ENCODE results near the gene IMPACT.

The IMPACT gene

GRCh38 chr18:24421831-24422230, 4.6 kb upstream of the IMPACT start:
- DNase-seq (ENCODE audit: low spot score): no peak

DNA sequence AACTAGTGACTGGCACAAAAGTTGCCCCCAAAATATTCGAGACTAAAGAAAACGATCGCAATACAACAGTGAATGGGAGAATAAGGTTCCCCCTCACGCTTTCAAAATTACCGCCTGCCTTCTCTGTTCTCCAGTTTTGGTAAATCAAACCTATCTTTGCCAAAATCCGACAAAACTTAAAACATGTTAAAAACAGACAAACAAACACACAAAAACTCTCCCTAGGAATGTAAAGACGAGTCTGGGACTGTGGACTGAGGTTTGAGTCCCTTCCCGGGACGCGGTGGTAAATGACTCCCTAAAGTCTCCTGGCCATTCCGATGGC, 435 bp upstream of the IMPACT start:
- no peak for DNase-seq (ENCODE audit: low spot score)

- DNase-seq (ENCODE audit: low spot score): no peak
Measured at GRCh38 chr18:24427484-24427883, 1.0 kb downstream of the IMPACT start.

- no peak for DNase-seq (ENCODE audit: low spot score)
Measured at GRCh38 chr18:24428709-24429108, 2.2 kb downstream of the IMPACT start.

DNA sequence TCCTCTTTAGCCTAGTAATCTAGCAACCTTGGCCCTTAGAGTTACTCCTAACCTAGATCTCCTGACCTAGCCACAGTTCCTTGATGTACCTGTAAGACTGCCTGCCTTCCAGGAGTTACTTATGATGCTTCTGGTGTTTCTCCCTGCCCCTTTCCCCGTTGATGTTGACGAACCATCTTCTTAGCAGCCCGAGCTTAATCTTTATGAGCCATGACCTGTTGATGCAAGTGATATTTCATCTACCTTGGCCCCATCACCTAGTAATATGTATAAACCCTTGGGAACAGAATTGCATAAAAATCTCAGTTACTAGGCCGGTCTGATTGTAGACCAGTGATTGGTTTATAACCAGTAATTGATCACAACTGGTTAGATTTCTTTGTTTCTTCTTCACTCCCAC, 2.7 kb downstream of the IMPACT start:
- no peak for DNase-seq (ENCODE audit: low spot score)

DNA sequence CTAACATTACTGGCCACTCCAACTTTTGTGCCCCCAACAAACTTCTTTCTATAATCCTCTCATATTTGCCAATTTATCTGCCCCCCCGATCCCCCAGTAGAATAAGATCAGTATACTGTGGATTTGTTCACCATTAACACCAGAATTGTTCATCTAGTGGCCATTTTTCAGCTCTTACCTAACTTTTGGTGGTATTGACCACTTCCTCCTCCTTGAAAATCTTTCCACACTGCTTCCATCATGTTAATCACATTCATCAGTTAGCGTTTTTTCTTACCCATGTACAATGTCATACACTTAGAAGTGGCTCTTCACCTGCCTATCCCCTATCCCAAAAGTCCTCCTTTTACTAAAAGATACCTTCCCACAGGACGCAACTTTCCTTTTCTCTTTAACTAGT, 6.1 kb downstream of the IMPACT start:
- DNase-seq (ENCODE audit: low spot score): no peak

DNA sequence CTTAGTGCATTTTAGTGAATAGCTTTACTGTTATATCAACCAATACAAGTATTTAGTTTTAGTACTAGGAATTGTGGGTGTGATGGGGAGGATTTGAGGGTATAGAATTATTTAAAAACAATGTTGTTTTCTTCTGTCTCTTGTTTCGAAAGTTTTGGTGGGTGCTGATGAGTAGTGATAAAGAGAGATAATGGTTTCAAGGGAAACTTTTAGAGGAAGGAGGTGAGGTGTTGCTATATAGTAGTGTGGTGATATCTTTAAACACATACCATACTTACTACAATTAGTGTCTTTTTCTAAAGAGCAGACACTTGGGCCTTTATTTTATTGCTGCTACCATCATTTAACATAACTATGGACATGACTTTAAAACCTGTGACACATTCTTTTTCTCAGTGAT, 10.5 kb downstream of the IMPACT start:
- DNase-seq (ENCODE audit: low spot score): no peak

DNA sequence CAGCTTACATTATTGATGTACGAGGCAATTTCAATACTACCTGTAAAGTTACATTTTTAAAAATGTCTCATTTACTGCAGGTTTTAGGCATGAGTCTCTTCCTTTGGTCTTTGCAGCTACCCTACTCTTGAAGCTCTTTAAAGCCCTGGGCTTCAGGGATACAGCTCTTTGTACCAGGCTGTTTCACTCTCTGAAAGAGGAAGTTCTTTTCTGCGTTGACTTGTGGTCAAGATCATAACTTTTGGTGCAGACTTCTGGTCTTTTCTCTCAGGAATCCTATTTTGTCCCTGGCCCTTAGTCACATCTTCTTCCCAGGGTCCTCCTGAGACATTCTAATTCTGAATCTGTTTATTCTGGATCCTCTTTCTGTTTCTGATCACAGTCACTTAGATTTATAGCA, 17.4 kb downstream of the IMPACT start:
- no peak for DNase-seq (ENCODE audit: low spot score)

GRCh38 chr18:24446453-24446852, 20.0 kb downstream of the IMPACT start:
- no peak for DNase-seq (ENCODE audit: low spot score)

DNA sequence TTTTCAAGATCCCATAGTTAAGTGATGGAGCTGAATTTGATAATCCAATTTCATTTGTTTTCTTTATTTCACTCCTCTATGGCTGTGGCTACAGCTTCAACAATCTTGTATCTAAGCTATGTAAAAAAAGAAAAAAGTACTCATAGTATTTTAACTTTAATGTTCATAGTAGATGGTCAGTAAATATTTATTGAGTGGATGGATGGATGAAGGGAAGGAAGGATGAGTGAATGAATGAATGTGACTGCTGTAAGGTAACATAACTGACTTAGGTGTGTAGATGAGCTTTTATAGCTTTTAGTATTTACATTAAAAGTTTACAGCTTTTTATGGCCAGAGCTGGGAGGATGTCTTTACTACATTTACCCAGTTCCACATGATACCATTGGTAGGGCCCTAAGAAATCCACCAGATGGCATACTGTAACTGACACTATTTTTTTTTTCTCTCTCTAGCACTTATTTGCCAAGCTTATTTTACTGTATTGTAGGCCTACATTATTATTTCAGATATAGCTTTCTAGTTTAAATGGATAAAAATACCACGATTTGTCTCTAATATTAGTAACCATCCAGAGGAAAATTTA, 20.6 kb downstream of the IMPACT start:
- DNase-seq (ENCODE audit: low spot score): no peak

GRCh38 chr18:24447961-24448360, 21.5 kb downstream of the IMPACT start:
- DNase-seq (ENCODE audit: low spot score): no peak

DNA sequence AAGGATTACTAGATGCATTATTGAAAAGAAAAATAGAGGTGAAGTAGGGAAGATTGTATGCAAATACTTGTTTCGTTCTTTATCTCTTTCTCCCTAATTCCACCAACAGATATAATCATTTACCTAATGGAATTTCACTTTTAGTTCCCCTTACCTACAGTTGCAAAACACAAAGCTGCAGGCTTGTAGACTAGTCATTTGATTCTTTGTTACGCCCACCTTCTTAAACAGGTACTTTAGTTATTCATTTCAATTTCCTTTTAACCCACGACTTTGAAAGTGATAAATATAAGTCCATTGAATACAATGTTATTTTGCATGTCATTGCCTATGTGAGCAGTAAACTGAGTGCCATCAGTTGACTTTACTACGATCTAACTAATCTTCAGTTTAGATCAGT, 30.1 kb downstream of the IMPACT start:
- no peak for DNase-seq (ENCODE audit: low spot score)

DNA sequence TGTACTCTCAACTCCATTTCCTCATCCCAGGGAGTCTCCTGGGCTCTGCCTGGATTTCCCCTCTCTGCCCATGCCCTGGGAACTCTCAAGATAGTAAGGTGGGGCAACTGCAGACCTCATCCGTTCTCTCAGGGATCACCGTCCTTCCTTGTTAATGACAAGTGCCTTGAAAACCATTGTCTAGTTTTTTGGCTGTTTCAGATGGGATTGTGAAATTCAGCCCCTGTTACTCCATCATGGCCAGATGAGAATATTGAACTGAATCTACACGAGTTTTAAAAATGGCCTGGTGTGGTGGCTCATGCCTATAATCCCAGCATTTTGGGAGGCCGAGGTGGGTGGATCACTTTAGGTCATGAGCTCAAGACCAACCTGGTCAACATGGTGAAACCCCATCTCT, 33.3 kb downstream of the IMPACT start:
- no peak for DNase-seq (ENCODE audit: low spot score)

DNA sequence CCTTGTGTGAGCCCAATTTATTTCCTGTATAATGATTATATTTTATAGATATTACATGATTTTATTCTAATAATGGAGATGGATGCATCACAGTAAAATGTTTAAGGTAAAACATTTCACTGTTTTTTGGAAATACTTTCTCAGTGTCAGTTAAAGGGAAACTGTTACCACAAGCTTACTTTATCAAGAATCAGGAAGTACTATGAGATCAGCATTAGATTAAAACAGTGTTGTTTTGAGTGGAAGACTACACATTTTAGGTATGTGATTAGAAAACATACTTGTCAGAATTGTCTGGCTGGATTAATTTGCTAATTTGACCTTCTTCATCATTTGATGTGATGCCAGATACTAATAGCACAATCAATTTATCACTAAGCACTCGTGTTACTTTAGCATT, 33.9 kb downstream of the IMPACT start, which contains the start of gene HRH4:
TSS of gene HRH4 (plus strand) at position 250 of the 400 bp plus-strand sequence. CDS start at position 342, 92 bp downstream.
- DNase-seq (ENCODE audit: low spot score): no peak

- DNase-seq (ENCODE audit: low spot score): no peak
Measured at GRCh38 chr18:24461996-24462395, 35.5 kb downstream of the IMPACT start.

- DNase-seq (ENCODE audit: low spot score): no peak
Measured at GRCh38 chr18:24462838-24463775, 36.6 kb downstream of the IMPACT start.

- DNase-seq (ENCODE audit: low spot score): no peak
Measured at GRCh38 chr18:24465486-24465885, 39.0 kb downstream of the IMPACT start.

DNA sequence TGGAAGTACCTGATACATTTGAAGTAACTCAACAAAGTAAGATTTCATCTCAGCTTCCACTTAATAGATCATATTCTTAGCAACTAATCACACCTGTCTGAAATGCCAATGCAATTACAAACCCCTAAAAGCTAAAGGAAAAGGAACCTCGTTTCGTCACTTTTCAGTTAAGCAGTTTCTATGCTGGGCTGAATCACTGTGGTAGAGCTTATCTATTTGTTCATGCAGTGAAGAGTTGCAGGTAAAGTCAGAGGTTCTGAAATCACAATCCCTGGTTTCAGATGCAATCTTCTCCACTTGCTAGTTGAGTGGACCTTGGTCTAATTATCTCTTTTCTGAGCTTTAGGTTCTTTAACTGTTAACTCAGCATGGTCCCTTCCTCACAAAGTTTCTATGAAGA, 40.3 kb downstream of the IMPACT start:
- no peak for DNase-seq (ENCODE audit: low spot score)

GRCh38 chr18:24470022-24470618, 43.6 kb downstream of the IMPACT start:
- DNase-seq (ENCODE audit: low spot score): no peak

- no peak for DNase-seq (ENCODE audit: low spot score)
Measured at GRCh38 chr18:24470805-24471204, 44.3 kb downstream of the IMPACT start.

GRCh38 chr18:24472591-24472990, 46.1 kb downstream of the IMPACT start:
- no peak for DNase-seq (ENCODE audit: low spot score)

DNA sequence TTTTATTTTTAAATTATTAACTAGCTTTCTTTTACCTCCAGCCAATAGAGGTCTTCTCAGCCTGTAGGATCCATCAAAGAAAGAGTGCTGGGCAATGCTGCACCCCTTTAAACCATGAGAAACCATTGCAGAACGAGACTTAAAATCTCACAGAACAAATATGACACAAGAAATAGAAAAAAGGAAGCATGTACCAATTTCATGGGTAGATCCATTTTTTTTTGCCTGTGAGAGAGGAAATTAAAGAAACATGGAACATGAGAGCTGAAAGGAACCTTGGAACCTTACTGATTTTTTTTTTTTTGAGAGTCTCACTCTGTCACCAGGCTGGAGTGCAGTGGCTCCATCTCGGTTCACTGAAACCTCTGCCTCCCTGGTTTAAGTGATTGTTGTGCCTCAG, 47.9 kb downstream of the IMPACT start:
- DNase-seq (ENCODE audit: low spot score): no peak

GRCh38 chr18:24475926-24476589, 49.6 kb downstream of the IMPACT start:
- no peak for DNase-seq (ENCODE audit: low spot score)
